PC-9 (cell line): Measurements from ENCODE around the gene TCF20.

Experiments used
- EZH2 ChIP-seq: fragments of 200-600 bp; sonication (generic); IDR thresholded peaks from 2 replicates; pipeline ENCODE4 v1.8.0; 2017; ENCODE audit warnings: antibody characterized with exemption, low read depth
- TF ChIP-seq, protein P1 (sequence below): fragments of 200-600 bp; sonication (generic); conservative IDR thresholded peaks from 2 replicates; pipeline ENCODE4 v1.6.1; 2017; ENCODE audit warnings: mixed run types, antibody characterized with exemption, mild to moderate bottlenecking, moderate library complexity

DNA sequence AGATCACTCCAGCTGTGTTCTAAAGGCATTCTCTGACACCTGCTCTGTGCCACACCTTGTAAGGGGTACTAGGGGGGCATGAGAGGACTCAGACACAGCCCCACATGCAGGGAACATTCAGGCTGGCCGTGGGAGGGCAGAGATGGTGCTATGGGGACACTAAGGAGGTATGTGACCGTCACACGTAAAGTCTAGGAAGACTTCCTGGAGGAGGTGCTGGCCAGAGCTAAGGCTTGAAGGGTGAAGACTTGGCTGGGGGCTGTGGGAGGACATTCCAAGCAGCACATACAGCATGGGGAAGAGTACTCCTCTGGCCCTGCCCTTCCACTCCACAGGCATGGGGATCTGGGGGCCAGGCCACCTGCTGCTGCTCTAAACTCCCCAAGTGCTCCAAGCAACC lies 48.5 kb upstream of the TCF20 start:
- TF ChIP-seq, protein P1, sequence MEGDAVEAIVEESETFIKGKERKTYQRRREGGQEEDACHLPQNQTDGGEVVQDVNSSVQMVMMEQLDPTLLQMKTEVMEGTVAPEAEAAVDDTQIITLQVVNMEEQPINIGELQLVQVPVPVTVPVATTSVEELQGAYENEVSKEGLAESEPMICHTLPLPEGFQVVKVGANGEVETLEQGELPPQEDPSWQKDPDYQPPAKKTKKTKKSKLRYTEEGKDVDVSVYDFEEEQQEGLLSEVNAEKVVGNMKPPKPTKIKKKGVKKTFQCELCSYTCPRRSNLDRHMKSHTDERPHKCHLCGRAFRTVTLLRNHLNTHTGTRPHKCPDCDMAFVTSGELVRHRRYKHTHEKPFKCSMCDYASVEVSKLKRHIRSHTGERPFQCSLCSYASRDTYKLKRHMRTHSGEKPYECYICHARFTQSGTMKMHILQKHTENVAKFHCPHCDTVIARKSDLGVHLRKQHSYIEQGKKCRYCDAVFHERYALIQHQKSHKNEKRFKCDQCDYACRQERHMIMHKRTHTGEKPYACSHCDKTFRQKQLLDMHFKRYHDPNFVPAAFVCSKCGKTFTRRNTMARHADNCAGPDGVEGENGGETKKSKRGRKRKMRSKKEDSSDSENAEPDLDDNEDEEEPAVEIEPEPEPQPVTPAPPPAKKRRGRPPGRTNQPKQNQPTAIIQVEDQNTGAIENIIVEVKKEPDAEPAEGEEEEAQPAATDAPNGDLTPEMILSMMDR: no peak
- no peak for TF ChIP-seq EZH2
